GM18873 (cell line): ENCODE data around the gene A2ML1.
"Not testable (repeated sequence)": the region's sequence is repeated elsewhere in the genome, so short reads cannot be mapped to it uniquely, and the experiment has no call there.

Experiments used
- ATAC-seq: cut with Tn5 transposase; IDR thresholded peaks from one replicate; pipeline ENCODE4 v1.9.1; 2021; ENCODE audit warnings: mild to moderate bottlenecking, moderate library complexity, moderate number of reproducible peaks; ENCODE audit not compliant: unreplicated experiment, low FRiP score

Gene A2ML1

GRCh38 chr12:8903646-8904045 lies 81.2 kb downstream of the A2ML1 start:
- no peak for ATAC-seq

- ATAC-seq = no peak
These were observed 82.2 kb downstream of the A2ML1 start for GRCh38 chr12:8904665-8905064.

- no peak for ATAC-seq
These were observed 83.1 kb downstream of the A2ML1 start for GRCh38 chr12:8905546-8905945.

GRCh38 chr12:8906266-8907180 lies 84.1 kb downstream of the A2ML1 start:
- no peak for ATAC-seq

GRCh38 chr12:8907513-8907912 lies 85.1 kb downstream of the A2ML1 start:
- no peak for ATAC-seq

GRCh38 chr12:8909752-8910151 lies 87.3 kb downstream of the A2ML1 start:
- ATAC-seq = no peak

- ATAC-seq = no peak
These were observed 89.3 kb downstream of the A2ML1 start for GRCh38 chr12:8911606-8912268.

GRCh38 chr12:8912914-8913313 lies 90.5 kb downstream of the A2ML1 start:
- no peak for ATAC-seq

GRCh38 chr12:8913702-8914032 lies 91.2 kb downstream of the A2ML1 start:
- ATAC-seq = no peak

GRCh38 chr12:8914033-8914715 lies 91.8 kb downstream of the A2ML1 start, which contains the start of gene PHC1:
TSS of gene PHC1 (plus strand) at chr12:8914509. CDS start at chr12:8917678, 3,169 bp downstream.
- not testable (repeated sequence) for ATAC-seq

- ATAC-seq = no peak
These were observed 92.5 kb downstream of the A2ML1 start for GRCh38 chr12:8914716-8915526.

- ATAC-seq = no peak
These were observed 93.7 kb downstream of the A2ML1 start for GRCh38 chr12:8916154-8916553.

GRCh38 chr12:8917031-8917430 lies 94.6 kb downstream of the A2ML1 start:
- ATAC-seq = no peak

- no peak for ATAC-seq
These were observed 95.3 kb downstream of the A2ML1 start for GRCh38 chr12:8917751-8918150.

- not testable (repeated sequence) for ATAC-seq
These were observed 97.2 kb downstream of the A2ML1 start for GRCh38 chr12:8919643-8920042.

GRCh38 chr12:8922544-8922943 lies 100.1 kb downstream of the A2ML1 start:
- no peak for ATAC-seq
